Measurements from ENCODE around the gene TXNDC12. TPM values are rescaled to one million over a fixed set of nuclear protein-coding genes. Genes with fewer than 3 reads are reported as not detected.

Gene TXNDC12
- total RNA-seq, 1 donor from 2014 or later = 60.7 TPM

- no peak overlapping the region for H3K27ac Mint-ChIP-seq (ENCODE audit: unreplicated experiment)
- peaks cover 56% of the 10 kb centered on the region for H3K27me3 Mint-ChIP-seq (ENCODE audit: low read depth)
- peaks cover 8% of the 10 kb centered on the region for H3K4me1 Mint-ChIP-seq
- H3K9me3 Mint-ChIP-seq = no peaks in the 10 kb centered on the region
- no peak for TF ChIP-seq CTCF (conservative IDR thresholded peaks at IDR 0.05)
- DNase-seq (ENCODE audit: low read depth, low spot score) = no peak
- no peaks in the 10 kb centered on the region for H3K36me3 Mint-ChIP-seq (ENCODE audit: low read depth)
- H3K4me3 Mint-ChIP-seq = peak overlapping the region; percentile 72
Measured at GRCh38 chr1:51988254-51988653, 66.7 kb downstream of the TXNDC12 start.

- Mint-ChIP-seq H3K27me3 (ENCODE audit: low read depth) (peaks cover 40% of the 10 kb centered on the region), H3K4me3 (no peak overlapping the region), H3K9me3 (no peaks in the 10 kb centered on the region), H3K27ac (ENCODE audit: unreplicated experiment) (no peak overlapping the region), H3K36me3 (ENCODE audit: low read depth) (no peaks in the 10 kb centered on the region), H3K4me1 (no peaks in the 10 kb centered on the region)
- DNase-seq (ENCODE audit: low read depth, low spot score) = no peak
- no peak for TF ChIP-seq CTCF (conservative IDR thresholded peaks at IDR 0.05)
Measured at GRCh38 chr1:51986718-51987117, 68.3 kb downstream of the TXNDC12 start.

GRCh38 chr1:51982161-51982560 is 72.8 kb downstream of the TXNDC12 start:
- Mint-ChIP-seq H3K36me3 (ENCODE audit: low read depth) (no peaks in the 10 kb centered on the region), H3K4me1 (no peaks in the 10 kb centered on the region), H3K4me3 (no peak overlapping the region), H3K27ac (ENCODE audit: unreplicated experiment) (no peak overlapping the region), H3K27me3 (ENCODE audit: low read depth) (peaks cover 3% of the 10 kb centered on the region), H3K9me3 (no peaks in the 10 kb centered on the region)
- TF ChIP-seq CTCF (conservative IDR thresholded peaks at IDR 0.05) = no peak
- no peak for DNase-seq (ENCODE audit: low read depth, low spot score)

GRCh38 chr1:51981555-51981954 is 73.4 kb downstream of the TXNDC12 start:
- Mint-ChIP-seq H3K27ac (ENCODE audit: unreplicated experiment) (no peak overlapping the region), H3K4me1 (no peaks in the 10 kb centered on the region)
- no peak for TF ChIP-seq CTCF (conservative IDR thresholded peaks at IDR 0.05)

GRCh38 chr1:51978099-51978498 is 76.9 kb downstream of the TXNDC12 start:
- H3K36me3 Mint-ChIP-seq (ENCODE audit: low read depth) = no peaks in the 10 kb centered on the region

More at GRCh38 chr1:51981555-51981954, 73.4 kb downstream of the TXNDC12 start:
- Mint-ChIP-seq H3K4me3 (no peak overlapping the region), H3K36me3 (ENCODE audit: low read depth) (no peaks in the 10 kb centered on the region), H3K9me3 (no peaks in the 10 kb centered on the region), H3K27me3 (ENCODE audit: low read depth) (no peaks in the 10 kb centered on the region)
- DNase-seq (ENCODE audit: low read depth, low spot score) = no peak

More at GRCh38 chr1:51978099-51978498, 76.9 kb downstream of the TXNDC12 start:
- Mint-ChIP-seq H3K27ac (ENCODE audit: unreplicated experiment) (no peak overlapping the region), H3K9me3 (no peaks in the 10 kb centered on the region), H3K4me1 (peaks cover 11% of the 10 kb centered on the region), H3K4me3 (peak overlapping the region; percentile 21), H3K27me3 (ENCODE audit: low read depth) (no peaks in the 10 kb centered on the region)
- no peak for DNase-seq (ENCODE audit: low read depth, low spot score)
- no peak for TF ChIP-seq CTCF (conservative IDR thresholded peaks at IDR 0.05)

All from neural crest cell (in vitro differentiated cells).